SKM-1 (cell line): Measurements from ENCODE around the gene DDX25.
A peak's percentile ranks its signal among the peaks of the same experiment; 100 is the strongest.
"Not testable (repeated sequence)": the region's sequence is repeated elsewhere in the genome, so short reads cannot be mapped to it uniquely, and the experiment has no call there.

Experiments
- DNase-seq: peaks from one replicate; lab custom pipeline; 2025; ENCODE audit not compliant: unreplicated experiment; lab: John Stamatoyannopoulos, UW

The DDX25 gene

GRCh38 chr11:125902927-125903710 lies 1.2 kb upstream of the DDX25 start, which contains the start of gene PUS3:
Gene PUS3, minus strand, starts transcription at chr11:125903206. Its CDS starts 6,922 bp downstream, at chr11:125896284.
- peak; percentile 81 for DNase-seq

- DNase-seq = no peak
Observed at GRCh38 chr11:125904678-125905077, 370 bp downstream of the DDX25 start.

GRCh38 chr11:125910226-125910849 lies 6.0 kb downstream of the DDX25 start:
- DNase-seq = no peak

GRCh38 chr11:125914601-125915000 lies 10.3 kb downstream of the DDX25 start:
- DNase-seq = not testable (repeated sequence)

GRCh38 chr11:125916683-125917347 lies 12.5 kb downstream of the DDX25 start:
- no peak for DNase-seq

- DNase-seq = no peak
Observed at GRCh38 chr11:125918140-125918840, 14.0 kb downstream of the DDX25 start.

GRCh38 chr11:125921042-125921441 lies 16.7 kb downstream of the DDX25 start:
- DNase-seq = no peak

GRCh38 chr11:125922156-125922555 lies 17.8 kb downstream of the DDX25 start:
- DNase-seq = no peak

- DNase-seq = peak; percentile 48
Observed at GRCh38 chr11:125923012-125923579, 18.8 kb downstream of the DDX25 start.

- no peak for DNase-seq
Observed at GRCh38 chr11:125923633-125924032, 19.3 kb downstream of the DDX25 start.

GRCh38 chr11:125924384-125925007 lies 20.2 kb downstream of the DDX25 start:
- DNase-seq = no peak

GRCh38 chr11:125925247-125925740 lies 21.0 kb downstream of the DDX25 start:
- DNase-seq = no peak

- DNase-seq = no peak
Observed at GRCh38 chr11:125925804-125926203, 21.5 kb downstream of the DDX25 start.

GRCh38 chr11:125926682-125927081 lies 22.4 kb downstream of the DDX25 start:
- no peak for DNase-seq

- DNase-seq = no peak
Observed at GRCh38 chr11:125929445-125930075, 25.3 kb downstream of the DDX25 start.

GRCh38 chr11:125930076-125930450 lies 25.8 kb downstream of the DDX25 start:
- DNase-seq = no peak

GRCh38 chr11:125931116-125931515 lies 26.8 kb downstream of the DDX25 start:
- DNase-seq = no peak

GRCh38 chr11:125931668-125932067 lies 27.4 kb downstream of the DDX25 start:
- no peak for DNase-seq

GRCh38 chr11:125932301-125932700 lies 28.0 kb downstream of the DDX25 start:
- no peak for DNase-seq
